NCI-H2227 (cell line): ENCODE data around the gene DMTF1.
A peak's percentile ranks its signal among the peaks of the same experiment; 100 is the strongest.
"Not testable (repeated sequence)": the region's sequence is repeated elsewhere in the genome, so short reads cannot be mapped to it uniquely, and the experiment has no call there.

Source experiments
- DNase-seq: peaks from one replicate; lab custom pipeline; 2025; ENCODE audit not compliant: unreplicated experiment; lab: John Stamatoyannopoulos, UW

Gene DMTF1, protein sequence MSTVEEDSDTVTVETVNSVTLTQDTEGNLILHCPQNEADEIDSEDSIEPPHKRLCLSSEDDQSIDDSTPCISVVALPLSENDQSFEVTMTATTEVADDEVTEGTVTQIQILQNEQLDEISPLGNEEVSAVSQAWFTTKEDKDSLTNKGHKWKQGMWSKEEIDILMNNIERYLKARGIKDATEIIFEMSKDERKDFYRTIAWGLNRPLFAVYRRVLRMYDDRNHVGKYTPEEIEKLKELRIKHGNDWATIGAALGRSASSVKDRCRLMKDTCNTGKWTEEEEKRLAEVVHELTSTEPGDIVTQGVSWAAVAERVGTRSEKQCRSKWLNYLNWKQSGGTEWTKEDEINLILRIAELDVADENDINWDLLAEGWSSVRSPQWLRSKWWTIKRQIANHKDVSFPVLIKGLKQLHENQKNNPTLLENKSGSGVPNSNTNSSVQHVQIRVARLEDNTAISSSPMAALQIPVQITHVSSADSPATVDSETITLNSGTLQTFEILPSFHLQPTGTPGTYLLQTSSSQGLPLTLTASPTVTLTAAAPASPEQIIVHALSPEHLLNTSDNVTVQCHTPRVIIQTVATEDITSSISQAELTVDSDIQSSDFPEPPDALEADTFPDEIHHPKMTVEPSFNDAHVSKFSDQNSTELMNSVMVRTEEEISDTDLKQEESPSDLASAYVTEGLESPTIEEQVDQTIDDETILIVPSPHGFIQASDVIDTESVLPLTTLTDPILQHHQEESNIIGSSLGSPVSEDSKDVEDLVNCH

DNA sequence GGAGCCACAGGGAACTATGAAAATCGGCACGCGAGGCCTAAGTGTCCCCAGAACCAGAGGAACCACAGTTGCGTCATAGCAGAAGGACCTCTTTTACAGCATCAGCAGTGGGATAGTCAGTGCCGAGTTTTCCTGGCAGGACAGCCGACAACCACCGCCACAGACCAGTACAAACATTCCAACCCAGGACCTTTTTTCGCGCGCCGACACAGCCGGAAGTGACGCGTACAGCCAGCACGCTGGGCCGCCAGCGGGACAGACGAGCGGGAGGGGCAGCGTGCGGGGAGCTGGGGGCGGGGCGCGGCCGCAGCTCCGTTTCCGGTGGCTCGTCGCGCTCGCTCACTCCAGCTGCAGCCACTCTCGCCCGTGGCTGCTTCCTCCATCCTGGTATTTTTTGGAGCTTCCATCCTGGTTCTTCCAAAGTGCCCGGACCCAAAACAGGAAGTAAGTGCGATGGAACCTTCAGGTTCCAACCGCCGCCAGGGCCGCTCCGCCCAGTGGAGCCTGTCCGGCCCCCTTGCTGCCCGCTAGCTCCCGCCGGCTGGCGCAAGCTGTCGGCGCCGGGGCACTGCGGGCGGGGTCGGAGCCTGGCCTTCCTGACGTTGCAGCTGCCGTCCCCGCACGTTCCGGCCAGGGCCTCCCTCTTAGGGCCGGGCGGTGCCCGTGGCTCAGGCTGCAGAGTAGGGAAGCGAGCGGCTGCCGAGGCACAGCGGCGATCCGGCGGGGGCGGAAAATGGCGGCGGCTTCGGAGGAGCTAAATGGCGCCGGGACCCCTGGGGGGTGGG, at the start of gene DMTF1:
DMTF1 (plus strand) TSS at position 342 of the 785 bp plus-strand sequence. CDS start 12,489 bp downstream, outside the sequence.
- peak; percentile 97 for DNase-seq

DNA sequence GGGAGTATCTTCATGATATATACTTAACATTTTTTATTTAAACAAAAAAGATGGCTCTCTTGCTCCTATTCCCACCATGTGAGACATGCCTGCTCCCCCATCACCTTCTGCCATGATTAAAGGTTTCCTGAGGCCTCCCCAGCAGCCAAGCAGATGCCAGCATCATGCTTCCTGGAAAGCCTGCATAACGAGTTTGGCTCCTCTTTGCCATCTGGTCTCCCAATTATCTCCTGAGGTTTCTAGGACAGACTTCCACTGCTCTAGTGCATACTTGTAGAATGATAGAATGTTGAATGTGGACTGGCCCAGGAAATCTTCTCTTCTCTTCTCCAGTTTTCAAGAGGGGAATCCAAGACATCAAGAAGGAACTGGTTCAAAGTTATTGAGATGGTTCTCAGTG, 46.9 kb upstream of the DMTF1 start:
- no peak for DNase-seq

DNA sequence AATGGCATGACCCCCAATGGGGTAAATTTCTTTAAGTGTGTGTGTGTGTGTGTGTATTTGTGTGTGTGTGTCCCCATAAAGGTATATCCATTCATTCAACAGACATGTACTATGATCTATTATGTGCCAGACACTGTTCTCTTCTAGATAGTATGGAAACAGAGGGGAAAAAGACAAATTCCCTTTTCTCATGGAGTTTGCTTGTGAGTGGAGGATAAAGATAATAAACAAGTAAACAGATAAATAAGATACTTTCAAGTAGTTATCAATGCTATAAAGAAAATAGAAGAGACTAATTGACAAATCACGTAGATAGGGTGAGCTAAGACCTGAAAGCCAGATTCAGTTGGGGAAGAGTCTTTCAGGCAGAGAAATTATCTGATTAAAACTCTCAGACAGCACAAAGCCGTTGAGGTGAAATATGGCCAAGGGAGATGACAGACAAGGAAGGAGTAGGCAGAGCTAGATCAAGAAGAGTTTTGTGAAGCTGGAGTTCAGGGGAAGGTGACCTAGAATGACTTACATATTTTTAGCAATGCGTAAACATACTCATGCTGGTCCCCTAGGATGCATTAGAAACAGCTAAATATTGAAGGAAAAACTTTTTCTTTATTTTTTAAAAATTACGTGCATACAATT, 45.2 kb upstream of the DMTF1 start:
- DNase-seq = no peak

DNA sequence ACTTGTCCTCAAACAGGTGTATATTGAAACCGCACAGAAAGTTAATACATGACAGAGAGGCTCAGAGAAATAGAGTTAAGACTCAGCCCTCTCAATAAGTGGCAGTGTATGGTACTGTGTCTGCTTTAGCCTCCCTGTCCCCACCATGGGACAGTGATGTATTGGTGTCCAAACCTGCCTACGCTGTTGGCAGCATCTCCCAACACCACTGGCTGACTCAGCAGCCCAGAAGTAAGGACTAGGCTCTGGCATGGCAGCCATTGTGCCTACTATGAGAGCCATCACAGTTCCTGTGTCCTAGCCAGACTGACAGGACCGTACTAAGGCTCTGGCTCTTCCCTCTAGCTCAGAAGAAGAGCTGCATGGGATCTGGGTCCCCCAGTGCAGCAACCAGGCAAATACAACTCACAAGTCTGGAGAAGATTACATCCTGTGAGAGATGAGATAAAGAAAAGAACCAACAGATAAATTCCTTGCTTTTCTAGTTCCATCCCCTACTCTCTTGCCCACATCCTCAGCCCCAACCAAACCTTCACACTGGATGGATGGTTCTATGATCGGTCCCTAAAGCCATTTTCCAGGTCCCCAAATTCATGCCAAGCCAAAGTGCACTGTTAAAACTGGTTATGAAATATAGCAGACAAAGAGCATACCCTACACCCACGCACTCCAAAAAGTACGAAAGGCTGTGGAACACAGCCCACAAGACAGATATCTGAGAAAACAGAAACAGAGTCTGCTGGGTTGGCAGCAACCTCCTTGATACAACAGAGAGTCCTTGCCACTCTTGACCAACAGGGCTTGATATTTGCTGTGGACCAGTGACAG, 44.1 kb upstream of the DMTF1 start:
- no peak for DNase-seq

DNA sequence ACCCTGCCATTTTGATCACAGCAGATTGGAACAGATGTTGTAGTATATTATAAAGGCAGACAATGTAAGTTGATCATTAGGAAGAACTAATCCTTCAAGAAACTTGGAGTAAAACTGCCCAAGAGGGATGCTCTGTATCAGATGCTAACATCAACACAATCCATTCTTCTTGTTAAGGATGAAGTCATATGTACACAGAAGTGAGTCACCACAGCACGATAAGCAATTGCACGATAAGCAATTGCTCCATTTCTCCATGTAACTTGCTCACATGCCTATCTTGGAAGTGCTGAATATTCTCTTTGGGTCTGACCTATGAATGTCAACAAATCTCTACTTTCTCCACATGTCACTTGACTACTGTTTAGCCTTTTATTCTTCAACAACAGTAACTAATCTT, 41.5 kb upstream of the DMTF1 start:
- no peak for DNase-seq

DNA sequence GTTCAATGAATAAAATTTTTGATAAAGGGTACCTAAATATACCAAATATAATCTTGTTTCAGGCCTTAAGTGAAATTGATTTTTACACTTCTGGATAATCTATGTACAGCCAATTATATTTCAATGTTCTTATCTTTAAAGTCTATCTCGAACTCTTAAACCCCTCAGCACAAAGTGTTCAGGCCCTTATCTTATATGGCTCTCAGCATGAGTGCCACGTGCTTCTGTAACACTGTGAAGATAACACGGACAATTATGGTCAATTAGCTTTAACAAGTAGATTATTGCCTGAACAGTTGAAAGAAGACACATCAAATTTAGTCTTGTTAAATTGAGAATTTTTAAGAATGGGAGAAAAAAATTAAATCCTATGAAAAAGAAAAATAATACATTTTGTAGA, 40.4 kb upstream of the DMTF1 start:
- no peak for DNase-seq

DNA sequence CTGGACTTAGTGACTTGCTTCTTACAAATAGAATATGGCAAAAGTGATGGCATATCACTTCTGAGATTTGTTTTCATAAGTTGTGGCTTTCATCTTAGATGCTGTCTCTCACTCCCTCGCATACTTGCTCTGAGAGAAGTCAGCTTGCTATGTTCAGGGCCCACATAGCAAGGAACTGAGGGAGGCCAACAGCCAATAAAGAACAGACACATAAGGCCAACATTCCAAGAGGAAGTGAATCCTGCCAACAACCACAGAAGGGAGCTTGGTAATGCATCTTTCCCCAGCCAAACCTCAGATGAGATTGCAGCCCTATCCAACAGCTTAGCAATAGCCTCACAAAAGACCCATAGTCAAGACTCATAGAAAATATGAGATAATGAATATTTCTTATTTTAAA, 39.2 kb upstream of the DMTF1 start:
- no peak for DNase-seq

DNA sequence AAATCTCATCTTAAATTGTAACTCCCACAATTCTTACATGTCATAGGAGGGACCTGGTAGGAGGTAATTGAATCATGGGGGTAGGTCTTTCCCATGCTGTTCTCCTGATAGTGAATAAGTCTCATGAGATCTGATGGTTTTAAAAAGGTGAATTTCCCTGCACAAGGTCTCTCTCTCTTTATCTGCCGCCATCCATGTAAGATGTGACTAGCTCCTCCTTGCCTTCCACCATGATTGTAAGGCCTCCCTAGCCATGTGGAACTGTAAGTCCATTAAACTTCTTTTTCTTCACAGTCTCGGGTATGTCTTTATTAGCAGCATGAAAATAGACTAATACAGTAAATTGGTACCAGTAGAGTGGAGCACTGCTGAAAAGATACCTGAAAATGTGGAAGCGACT, 38.3 kb upstream of the DMTF1 start:
- not testable (repeated sequence) for DNase-seq

DNA sequence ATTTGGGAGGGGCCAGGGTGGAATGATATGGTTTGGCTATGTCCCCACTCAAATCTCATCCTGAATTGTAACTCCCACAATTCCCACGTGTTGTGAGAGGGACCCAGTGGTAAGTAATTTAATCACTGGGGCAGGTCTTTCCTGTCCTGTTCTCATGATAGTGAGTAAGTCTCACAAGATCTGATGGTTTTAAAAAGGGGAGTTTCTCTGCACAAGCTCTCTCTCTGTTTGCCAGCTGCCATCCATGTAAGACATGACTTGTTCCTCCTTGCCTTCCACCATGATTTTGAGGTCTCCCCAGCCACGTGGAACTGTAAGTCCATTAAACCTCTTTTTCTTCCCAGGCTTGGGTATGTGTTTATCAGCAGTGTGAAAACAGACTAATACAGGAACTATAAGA, 36.5 kb upstream of the DMTF1 start:
- DNase-seq = not testable (repeated sequence)

DNA sequence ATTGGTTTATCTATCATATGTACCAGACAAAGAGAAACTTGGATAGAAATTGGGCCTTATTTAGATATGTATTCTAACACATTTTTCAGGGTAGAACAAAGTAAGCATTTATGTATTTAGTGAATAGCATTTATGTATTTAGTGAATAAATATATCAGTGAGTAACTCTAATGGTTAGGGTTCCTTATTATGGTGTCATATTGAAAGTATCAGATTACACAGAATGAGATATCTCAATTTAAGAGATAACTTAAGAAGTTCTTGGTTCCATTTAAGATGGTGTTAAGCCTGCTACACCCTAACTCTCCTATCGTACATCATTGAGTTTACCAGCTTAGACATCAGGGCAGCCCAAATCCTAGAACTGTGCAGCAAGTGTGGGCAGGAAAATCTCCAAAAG, 35.9 kb upstream of the DMTF1 start:
- no peak for DNase-seq

DNA sequence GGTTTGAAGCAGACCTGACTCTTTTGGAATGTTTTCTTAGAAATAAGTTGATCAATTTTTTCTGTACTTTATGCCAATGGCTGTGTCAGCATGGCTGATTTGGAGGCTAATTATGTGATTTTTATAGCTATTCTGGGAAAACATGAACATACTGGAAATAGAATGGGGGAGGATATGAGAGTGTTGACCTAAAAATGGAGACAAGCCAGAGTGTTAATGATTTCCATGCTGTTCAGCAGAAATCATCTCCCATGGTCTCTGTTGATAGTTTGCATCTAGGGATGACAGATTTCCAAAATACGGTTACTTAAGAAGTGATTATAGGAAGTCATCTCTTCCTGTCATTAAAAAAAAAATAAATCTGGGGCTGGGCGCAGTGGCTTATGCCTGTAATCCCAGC, 32.7 kb upstream of the DMTF1 start:
- no peak for DNase-seq

DNA sequence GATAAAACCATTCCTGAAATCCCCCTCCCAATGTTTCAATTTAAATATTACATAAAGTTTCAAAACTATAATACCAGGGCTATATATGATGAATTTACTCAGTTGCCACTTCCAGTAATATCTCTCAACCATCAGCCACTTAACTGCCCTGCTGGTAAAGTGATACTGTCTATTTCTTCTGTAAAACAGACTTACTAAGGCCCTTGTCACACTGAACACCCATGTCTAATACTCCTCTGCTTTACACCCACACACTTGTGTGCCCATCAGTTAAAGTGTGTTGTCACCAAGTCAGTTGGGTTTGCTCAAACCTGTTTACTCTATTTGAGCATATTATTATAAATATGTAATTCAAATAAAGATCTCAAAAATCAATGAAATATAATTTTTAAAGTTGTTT, 29.1 kb upstream of the DMTF1 start:
- DNase-seq = no peak

DNA sequence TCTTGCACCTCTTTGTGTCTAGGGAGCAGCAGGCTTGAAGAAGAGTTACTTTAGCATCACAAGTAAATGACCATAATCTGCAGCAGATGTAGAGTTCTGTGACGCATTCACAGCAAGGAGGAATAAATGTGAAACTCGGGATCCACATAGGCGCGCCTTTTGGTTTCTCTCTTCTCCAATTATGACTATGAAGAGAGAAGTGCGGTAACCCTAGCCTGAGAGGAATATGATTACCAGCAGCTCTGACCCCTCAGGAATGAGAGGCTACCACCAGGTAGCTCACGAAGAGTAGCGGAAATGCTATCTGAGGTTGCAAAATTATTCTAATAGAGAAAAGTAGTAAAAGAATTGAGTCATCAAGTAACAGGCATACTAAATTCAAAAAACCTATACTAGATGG, 25.2 kb upstream of the DMTF1 start:
- no peak for DNase-seq

DNA sequence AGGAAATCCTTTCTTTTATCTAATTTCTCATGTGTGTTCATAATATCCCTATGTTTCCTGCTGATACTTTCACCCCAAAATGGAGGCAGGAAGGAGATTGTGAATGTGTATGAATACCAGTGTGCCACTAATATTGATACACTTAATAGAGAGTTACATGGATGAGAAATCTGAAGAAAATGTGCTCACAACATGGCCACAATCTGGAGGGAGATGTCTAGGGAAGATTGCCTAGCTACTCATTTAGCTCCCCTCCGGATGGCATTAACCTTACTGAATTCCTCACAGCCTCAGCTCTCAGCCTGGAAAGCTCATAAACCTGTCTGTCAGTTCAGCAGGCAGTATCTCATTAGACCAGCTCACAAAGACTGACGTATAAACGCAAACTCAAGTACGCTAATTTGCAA, 23.4 kb upstream of the DMTF1 start:
- DNase-seq = peak; percentile 30

DNA sequence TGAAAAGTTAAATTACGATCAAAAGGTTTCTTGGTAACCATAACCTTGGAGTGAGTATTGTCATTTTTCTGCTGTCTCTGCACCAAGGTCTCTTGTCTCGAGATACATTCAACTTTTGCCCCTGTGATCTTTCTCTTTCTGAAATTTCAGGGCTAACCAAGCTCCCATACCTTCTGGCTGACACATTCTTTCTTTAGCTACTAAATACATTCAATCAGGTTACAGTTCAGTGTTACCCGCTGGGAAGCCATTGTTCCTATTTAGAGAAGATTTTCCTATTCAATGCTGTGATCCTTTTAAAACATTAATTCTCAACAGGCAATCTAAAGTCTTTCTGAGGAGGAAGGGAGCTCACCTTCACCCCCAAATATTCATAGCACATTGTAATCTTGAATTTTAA, 22.9 kb upstream of the DMTF1 start:
- DNase-seq = no peak

DNA sequence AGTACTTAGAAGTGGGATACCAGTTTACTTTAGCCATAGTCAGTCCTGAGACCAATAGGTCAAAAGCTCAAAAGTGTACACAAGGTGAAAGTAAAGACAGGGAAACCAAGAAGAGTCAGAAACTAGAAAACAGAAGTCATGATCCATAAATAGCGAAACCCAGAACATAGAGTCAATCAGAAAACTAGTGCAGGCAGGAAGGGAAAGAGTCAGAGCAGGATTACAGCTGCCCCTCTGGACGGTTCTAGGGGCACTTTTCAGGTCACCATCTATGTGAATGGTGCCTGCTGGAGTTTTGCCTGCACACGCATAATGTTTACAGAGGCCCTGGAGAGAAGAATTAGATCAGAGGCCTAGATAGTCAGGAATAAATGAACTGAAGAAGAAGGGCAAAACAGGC, 22.4 kb upstream of the DMTF1 start:
- DNase-seq = no peak

DNA sequence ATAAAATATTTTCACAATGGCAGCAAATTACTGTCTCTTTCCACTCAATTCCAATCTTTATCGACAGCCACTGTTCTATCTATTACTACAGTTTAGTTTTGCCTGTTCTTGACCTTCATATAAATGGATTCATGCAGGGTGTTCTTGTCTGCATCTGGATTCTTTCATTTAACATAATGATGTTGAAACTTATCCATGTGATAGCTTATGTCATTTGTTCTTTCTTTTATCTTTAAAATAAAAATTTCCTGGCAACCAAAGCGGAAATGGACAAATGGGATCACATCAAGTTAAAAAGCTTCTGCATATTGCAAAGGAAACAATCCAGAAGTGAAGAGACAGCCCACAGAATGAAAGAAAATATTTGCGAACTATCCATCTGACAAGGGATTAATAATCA, 20.5 kb upstream of the DMTF1 start:
- no peak for DNase-seq

DNA sequence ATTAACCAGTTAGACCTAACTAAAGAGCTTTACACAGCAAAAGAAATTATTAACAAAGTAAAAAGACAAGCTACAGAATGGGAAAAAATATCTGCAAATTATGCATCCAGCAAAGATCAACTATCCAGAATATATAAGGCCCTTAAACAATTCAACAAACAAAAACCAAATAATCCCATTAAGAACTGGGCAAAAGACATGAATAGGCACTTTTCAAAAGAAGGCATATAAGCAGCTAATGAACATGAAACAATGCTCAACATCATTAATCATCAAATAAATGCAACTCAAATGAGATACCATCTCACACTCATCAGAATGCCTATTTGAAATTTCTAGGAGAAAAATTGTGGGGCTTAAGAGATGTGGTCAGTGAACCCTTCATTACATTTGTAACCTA, 15.0 kb upstream of the DMTF1 start:
- no peak for DNase-seq

DNA sequence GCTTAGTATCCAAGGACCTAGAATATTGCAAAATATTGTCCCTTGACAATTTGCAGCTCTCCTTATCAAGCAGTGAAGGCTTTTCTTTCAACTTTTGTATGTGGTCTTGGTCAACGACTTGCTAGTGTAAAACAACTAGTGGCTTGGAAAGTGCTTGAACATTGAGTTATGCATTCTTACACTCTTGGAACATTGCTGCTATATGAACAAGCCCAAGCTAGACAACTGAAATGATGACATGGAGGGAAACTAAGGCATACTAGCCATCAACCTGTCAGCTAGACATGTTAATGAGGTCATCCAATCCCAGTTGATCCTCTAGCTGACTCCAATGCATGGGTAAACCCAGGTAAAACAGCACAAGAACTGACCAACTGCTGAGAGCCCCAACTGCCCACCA, 12.7 kb upstream of the DMTF1 start:
- no peak for DNase-seq

DNA sequence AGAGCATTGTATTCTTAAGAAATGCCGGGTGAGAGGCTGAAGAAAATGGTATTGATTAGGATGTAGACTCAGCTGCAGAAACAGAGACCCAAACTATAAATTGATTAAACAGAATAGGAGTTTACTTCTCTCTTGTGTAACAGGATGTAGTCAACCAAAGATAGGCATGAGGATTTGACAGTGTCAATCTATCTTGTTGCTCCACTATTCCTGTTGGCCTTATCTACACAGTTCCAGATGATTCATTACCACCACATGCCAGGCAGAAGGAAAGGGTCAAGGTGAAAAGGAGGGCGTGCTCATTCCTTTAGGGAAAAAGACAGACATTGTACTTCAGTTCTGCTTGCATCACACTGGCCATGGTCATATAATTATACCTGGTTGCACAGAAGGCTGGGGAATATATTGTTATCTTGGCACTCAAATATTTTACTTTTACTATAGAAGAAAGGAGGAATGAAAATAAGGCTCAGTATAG, 11.9 kb upstream of the DMTF1 start:
- no peak for DNase-seq
